Esophagus muscularis mucosa (tissue), 4 donors: ENCODE data around the gene EPHB2. TPM values are rescaled to one million over a fixed set of nuclear protein-coding genes. Genes with fewer than 3 reads are reported as not detected.

Source experiments
- DNase-seq: peaks from one replicate; pipeline ENCODE4 v3.0.0-alpha.2; 2017; ENCODE audit errors: extremely low spot score
- H3K27ac ChIP-seq, 4 donors: fragments of 200-600 bp; sonication (generic); replicated peaks in 1 of 4; 1 replicate in 3 of 4; 2 replicates in 1 of 4; pipeline ENCODE4 v1.5.1; 2016 to 2019; ENCODE audit warnings: mild to moderate bottlenecking in 1 of 4
- H3K27me3 ChIP-seq, 4 donors: fragments of 200-600 bp; sonication (generic); one replicate each; pipeline versions ENCODE4 v1.5.1 to v1.6.0; 2016 to 2019
- H3K36me3 ChIP-seq, 4 donors: fragments of 200-600 bp; sonication (generic); one replicate each; pipeline ENCODE4 v1.5.1; 2016 to 2019
- H3K4me1 ChIP-seq, 4 donors: fragments of 200-600 bp; sonication (generic); one replicate each; pipeline ENCODE4 v1.5.1; 2016 to 2019
- H3K4me3 ChIP-seq, 4 donors: fragments of 200-600 bp; sonication (generic); 1 replicate in 2 of 4; 2 replicates in 2 of 4; pipeline ENCODE4 v1.5.1; 2016 to 2019; ENCODE audit warnings: mild to moderate bottlenecking in 4 of 4, moderate library complexity in 1 of 4
- H3K9me3 ChIP-seq, 4 donors: fragments of 200-600 bp; sonication (generic); 1 replicate in 3 of 4; 2 replicates in 1 of 4; pipeline ENCODE4 v1.5.1; 2016 to 2019
- EP300 ChIP-seq: sonication (generic); formaldehyde crosslinking; IDR thresholded peaks from one replicate; pipeline ENCODE4 v1.6.1; 2017; ENCODE audit warnings: antibody characterized with exemption
- POLR2A ChIP-seq: fragments of 450-650 bp; IDR thresholded peaks from one replicate; pipeline ENCODE4 v1.6.1; 2017; ENCODE audit warnings: antibody characterized with exemption, moderate library complexity, mild to moderate bottlenecking, low read depth
- POLR2AphosphoS5 ChIP-seq, 2 donors: sonication (generic); formaldehyde crosslinking; IDR thresholded peaks; one replicate each; pipeline ENCODE4 v1.6.1; 2017; ENCODE audit warnings: antibody characterized with exemption in 2 of 2
- WGBS: methylation state at CpG from one replicate; pipeline ENCODE4 v1.1.5; 2018; 5-methylcytosine and 5-hydroxymethylcytosine counted together
- intact Hi-C: fragments of 100-400 bp; cut with DNase I; formaldehyde crosslinking; loops from one replicate; pipeline ENCODE4 v1.15.1; 2023
- total RNA-seq, 4 donors: library from RNA; depleted of rRNA; stranded (reverse); fragments of >200 nt; gene quantifications; one replicate each; pipeline versions ENCODE4 v1.1.0 to v1.2.1, GENCODE V29; 2016
- TF ChIP-seq, protein P1 (sequence below), 3 experiments: fragments of 200-600 bp in 2 of 3; fragments of 450-650 bp in 1 of 3; sonication (generic) in 2 of 3; IDR thresholded peaks; one replicate each; pipeline ENCODE4 v1.5.1; 2017 to 2019; ENCODE audit warnings: antibody characterized with exemption in 3 of 3, mild to moderate bottlenecking in 2 of 3, moderate library complexity in 1 of 3

Gene EPHB2
- total RNA-seq, 4 donors from 2014 or later, result 1.5 to 3.3 (median 1.9) TPM

DNA sequence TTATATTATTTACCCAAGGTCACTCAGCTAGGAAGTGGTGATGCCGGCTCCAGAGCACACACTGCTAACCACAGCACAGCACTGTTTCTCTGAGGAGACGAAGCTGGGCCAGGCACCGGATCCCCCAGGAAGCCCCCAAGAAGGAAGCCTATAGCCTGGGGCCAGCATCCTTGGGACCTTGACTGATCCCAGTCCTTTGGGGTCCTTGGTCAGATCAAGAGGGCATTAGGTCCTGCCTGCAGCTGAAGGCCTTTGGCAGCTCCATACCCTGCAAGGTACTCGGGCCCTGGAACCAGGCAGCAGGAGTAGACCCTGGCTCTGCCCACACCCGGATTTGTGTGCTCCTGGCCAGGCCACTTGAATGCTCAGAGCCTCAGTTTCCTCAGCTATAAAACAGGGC is 134.0 kb downstream of the EPHB2 start:
- no peak for DNase-seq
- Histone ChIP-seq H3K27me3 (peaks cover 0 to 30% (median 0%) of the 10 kb centered on the region in 4 donors), H3K4me1 (no peaks in the 10 kb centered on the region), H3K9me3 (no peaks in the 10 kb centered on the region), H3K4me3 (no peak overlapping the region), H3K36me3 (no peaks in the 10 kb centered on the region), H3K27ac (no peak overlapping the region)
- 100% methylated on average over 3 of the region's 5 CpGs for WGBS
- TF ChIP-seq POLR2A (no peak), EP300 (no peak), POLR2AphosphoS5 (IDR thresholded peaks at IDR 0.05) (no peak)
- TF ChIP-seq, protein P1, sequence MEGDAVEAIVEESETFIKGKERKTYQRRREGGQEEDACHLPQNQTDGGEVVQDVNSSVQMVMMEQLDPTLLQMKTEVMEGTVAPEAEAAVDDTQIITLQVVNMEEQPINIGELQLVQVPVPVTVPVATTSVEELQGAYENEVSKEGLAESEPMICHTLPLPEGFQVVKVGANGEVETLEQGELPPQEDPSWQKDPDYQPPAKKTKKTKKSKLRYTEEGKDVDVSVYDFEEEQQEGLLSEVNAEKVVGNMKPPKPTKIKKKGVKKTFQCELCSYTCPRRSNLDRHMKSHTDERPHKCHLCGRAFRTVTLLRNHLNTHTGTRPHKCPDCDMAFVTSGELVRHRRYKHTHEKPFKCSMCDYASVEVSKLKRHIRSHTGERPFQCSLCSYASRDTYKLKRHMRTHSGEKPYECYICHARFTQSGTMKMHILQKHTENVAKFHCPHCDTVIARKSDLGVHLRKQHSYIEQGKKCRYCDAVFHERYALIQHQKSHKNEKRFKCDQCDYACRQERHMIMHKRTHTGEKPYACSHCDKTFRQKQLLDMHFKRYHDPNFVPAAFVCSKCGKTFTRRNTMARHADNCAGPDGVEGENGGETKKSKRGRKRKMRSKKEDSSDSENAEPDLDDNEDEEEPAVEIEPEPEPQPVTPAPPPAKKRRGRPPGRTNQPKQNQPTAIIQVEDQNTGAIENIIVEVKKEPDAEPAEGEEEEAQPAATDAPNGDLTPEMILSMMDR (IDR thresholded peaks at IDR 0.05), result no peak
- intact Hi-C loops, result no loop called here

DNA sequence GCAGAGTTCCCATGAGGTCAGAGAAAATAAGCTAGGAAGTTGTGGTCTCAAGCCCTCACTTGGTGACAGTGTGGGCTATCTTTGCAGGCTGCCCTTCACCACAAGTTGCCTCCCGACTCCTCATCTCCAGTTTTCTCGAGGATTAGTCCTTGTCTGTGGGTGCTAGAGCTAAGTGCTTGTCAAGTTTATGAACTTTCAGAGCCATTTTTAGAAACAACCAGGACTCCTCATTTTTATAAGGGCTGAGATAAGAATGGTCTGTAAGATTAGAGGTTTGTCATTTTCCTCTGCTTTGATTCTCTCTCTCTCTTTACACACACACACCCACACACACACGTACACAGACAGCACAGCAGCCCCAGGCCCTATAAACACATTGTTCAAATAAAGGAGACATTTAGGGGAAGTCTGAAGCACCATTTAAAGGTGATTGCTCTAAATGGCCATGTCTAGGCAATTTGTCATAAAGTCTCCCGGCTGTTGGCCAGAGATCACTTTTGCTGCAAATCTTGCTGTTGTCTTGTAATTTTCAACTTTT is 134.8 kb downstream of the EPHB2 start:
- no peak for DNase-seq
- H3K4me1 ChIP-seq, result no peaks in the 10 kb centered on the region
- H3K27me3 ChIP-seq, result peaks cover 0 to 30% (median 0%) of the 10 kb centered on the region in 4 donors
- H3K4me3 ChIP-seq, result no peak overlapping the region
- H3K36me3 ChIP-seq, result no peaks in the 10 kb centered on the region
- intact Hi-C loops, result no loop called here
- TF ChIP-seq POLR2A (no peak), EP300 (no peak), POLR2AphosphoS5 (IDR thresholded peaks at IDR 0.05) (no peak)
- TF ChIP-seq, protein P1 (IDR thresholded peaks at IDR 0.05), result no peak
- 56% methylated on average over 4 of the region's 4 CpGs for WGBS
- no peaks in the 10 kb centered on the region for H3K9me3 ChIP-seq
- H3K27ac ChIP-seq, result no peak overlapping the region

DNA sequence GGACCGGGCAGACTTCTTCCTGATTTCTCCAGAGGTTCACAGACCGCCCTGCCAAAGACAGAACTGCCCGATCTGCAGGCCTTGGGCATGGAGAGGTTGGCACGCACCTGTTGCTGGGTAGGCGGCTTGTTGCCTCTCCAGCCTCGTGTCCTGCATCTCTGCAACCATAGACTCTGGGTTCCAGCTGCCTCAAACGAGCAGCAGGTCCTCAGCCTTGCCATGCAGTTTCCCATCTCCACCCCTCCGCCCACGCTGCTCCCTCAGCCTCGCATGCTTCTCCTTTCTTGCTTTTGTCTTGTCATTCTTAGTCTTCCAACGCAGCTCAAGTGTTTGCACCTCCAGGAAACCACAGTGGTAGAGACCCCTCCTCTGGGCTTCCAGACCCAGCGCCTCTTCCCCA is 135.8 kb downstream of the EPHB2 start:
- Histone ChIP-seq H3K36me3 (no peaks in the 10 kb centered on the region), H3K4me1 (no peaks in the 10 kb centered on the region), H3K27me3 (peaks cover 0 to 32% (median 0%) of the 10 kb centered on the region in 4 donors), H3K27ac (no peak overlapping the region), H3K9me3 (no peaks in the 10 kb centered on the region), H3K4me3 (no peak overlapping the region)
- no peak for DNase-seq
- intact Hi-C loops, result no loop called here
- no peak for TF ChIP-seq POLR2A
- no peak for TF ChIP-seq POLR2AphosphoS5 (IDR thresholded peaks at IDR 0.05)
- TF ChIP-seq EP300, result no peak
- TF ChIP-seq, protein P1 (IDR thresholded peaks at IDR 0.05), result no peak
- 71% methylated on average over 12 of the region's 12 CpGs for WGBS

DNA sequence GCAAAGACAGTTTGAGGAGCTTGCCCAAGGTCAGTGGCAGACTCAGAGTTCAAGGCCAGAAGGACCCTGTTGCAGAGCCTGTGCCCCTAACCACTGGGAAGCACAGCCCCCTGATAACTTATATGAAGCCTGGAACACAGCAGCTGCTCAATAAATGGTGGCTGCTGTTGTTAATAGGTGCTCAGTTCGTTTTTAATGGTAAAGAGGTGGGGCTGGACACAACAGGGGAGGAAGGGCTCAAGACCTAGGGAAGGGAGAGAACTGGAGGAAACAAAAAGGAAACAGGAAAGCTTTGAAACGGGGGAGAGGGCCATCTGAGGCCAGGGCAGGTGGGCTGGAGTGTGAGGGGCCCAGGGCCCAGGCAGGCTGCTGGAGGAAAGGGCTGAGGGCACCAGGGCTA is 136.6 kb downstream of the EPHB2 start:
- Histone ChIP-seq H3K4me3 (no peak overlapping the region), H3K27me3 (peaks cover 0 to 39% (median 0%) of the 10 kb centered on the region in 4 donors), H3K27ac (no peak overlapping the region), H3K9me3 (no peaks in the 10 kb centered on the region), H3K36me3 (no peaks in the 10 kb centered on the region), H3K4me1 (no peaks in the 10 kb centered on the region)
- intact Hi-C loops, result no loop called here
- no peak for DNase-seq
- WGBS, result 73% methylated on average over 2 of the region's 2 CpGs
- TF ChIP-seq, protein P1 (IDR thresholded peaks at IDR 0.05), result no peak
- TF ChIP-seq EP300 (no peak), POLR2AphosphoS5 (IDR thresholded peaks at IDR 0.05) (no peak), POLR2A (no peak)

DNA sequence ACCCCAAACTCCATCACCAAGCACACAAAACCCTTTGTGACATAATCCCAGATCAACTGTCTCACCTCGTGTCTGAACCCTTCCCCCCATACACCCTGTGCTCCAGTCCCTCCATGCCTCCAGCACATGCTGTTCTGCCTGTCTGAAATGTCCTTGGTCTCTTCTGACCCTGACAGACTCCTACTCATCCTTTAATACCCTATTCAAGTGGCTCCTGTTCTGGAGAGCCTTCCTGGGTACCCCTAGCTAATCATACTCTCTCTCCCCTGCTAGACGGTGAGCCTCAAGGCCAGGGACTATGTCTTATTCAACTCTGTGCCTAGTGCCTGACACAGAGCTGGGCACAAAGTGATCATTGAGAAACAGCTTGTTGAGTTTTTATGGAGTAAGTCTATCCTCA is 137.1 kb downstream of the EPHB2 start:
- 96% methylated on average over 2 of the region's 2 CpGs for WGBS
- H3K36me3 ChIP-seq, result no peaks in the 10 kb centered on the region
- no peak overlapping the region for H3K27ac ChIP-seq
- intact Hi-C loops, result no loop called here
- H3K9me3 ChIP-seq, result no peaks in the 10 kb centered on the region
- TF ChIP-seq, protein P1 (IDR thresholded peaks at IDR 0.05), result no peak
- no peak for TF ChIP-seq POLR2A
- TF ChIP-seq EP300, result no peak
- no peak for TF ChIP-seq POLR2AphosphoS5 (IDR thresholded peaks at IDR 0.05)
- no peak for DNase-seq
- H3K4me3 ChIP-seq, result no peak overlapping the region
- H3K27me3 ChIP-seq, result peaks cover 0 to 39% (median 0%) of the 10 kb centered on the region in 4 donors
- H3K4me1 ChIP-seq, result no peaks in the 10 kb centered on the region
